Measurements from ENCODE around the gene KRT74. TPM values are rescaled to one million over a fixed set of nuclear protein-coding genes. Genes with fewer than 3 reads are reported as not detected.

KRT74 gene
- total and polyA plus RNA-seq, 4 donors = not detected

- WGBS, 2 donors = 68 to 77% methylated on average over 3 of the region's 3 CpGs
- Histone ChIP-seq H3K4me1 (ENCODE audit: control insufficient read depth in 5 of 5, insufficient read depth in 5 of 5, low read length in 5 of 5) (no peaks in the 10 kb centered on the region), H3K4me3 (no peak overlapping the region), H3K27me3 (ENCODE audit: control insufficient read depth in 3 of 3, insufficient read depth in 3 of 3, low read length in 2 of 3) (peaks cover 6 to 43% (median 37%) of the 10 kb centered on the region in 3 donors), H3K27ac (ENCODE audit: low read depth in 1 of 2, low read length in 1 of 2) (no peak overlapping the region), H3K9ac (ENCODE audit: insufficient read depth in 1 of 2, low read length in 2 of 2) (no peak overlapping the region), H3K36me3 (ENCODE audit: control insufficient read depth in 4 of 4, insufficient read depth in 4 of 4, low read length in 4 of 4) (no peaks in the 10 kb centered on the region), H3K9me3 (ENCODE audit: control insufficient read depth in 4 of 4, insufficient read depth in 3 of 4, low read length in 3 of 4) (peaks cover 0 to 2% (median 0%) of the 10 kb centered on the region in 4 donors)
- DNase-seq (no peak), ATAC-seq (ENCODE audit: insufficient read depth, low FRiP score) (no peak)
- no peak for TF ChIP-seq CTCF (IDR thresholded peaks at IDR 0.05; ENCODE audit: control extremely low read depth, extremely low read depth)
Measured at GRCh38 chr12:52606096-52606495, 32.5 kb upstream of the KRT74 start.

GRCh38 chr12:52605542-52605941 is 31.9 kb upstream of the KRT74 start:
- H3K27me3 ChIP-seq (ENCODE audit: control insufficient read depth in 3 of 3, insufficient read depth in 3 of 3, low read length in 2 of 3) = peaks cover 6 to 48% (median 42%) of the 10 kb centered on the region in 3 donors
- no peak overlapping the region for H3K4me3 ChIP-seq
- DNase-seq (no peak), ATAC-seq (ENCODE audit: insufficient read depth, low FRiP score) (no peak)
- WGBS, 2 donors = 77% methylated on average over 1 of the region's 1 CpG
- H3K4me1 ChIP-seq (ENCODE audit: control insufficient read depth in 5 of 5, insufficient read depth in 5 of 5, low read length in 5 of 5) = no peaks in the 10 kb centered on the region
- no peaks in the 10 kb centered on the region for H3K36me3 ChIP-seq (ENCODE audit: control insufficient read depth in 4 of 4, insufficient read depth in 4 of 4, low read length in 4 of 4)
- no peak overlapping the region for H3K27ac ChIP-seq (ENCODE audit: low read depth in 1 of 2, low read length in 1 of 2)
- peaks cover 0 to 4% (median 0%) of the 10 kb centered on the region in 4 donors for H3K9me3 ChIP-seq (ENCODE audit: control insufficient read depth in 4 of 4, insufficient read depth in 3 of 4, low read length in 3 of 4)
- no peak for TF ChIP-seq CTCF (IDR thresholded peaks at IDR 0.05; ENCODE audit: control extremely low read depth, extremely low read depth)
- no peak overlapping the region for H3K9ac ChIP-seq (ENCODE audit: insufficient read depth in 1 of 2, low read length in 2 of 2)

GRCh38 chr12:52604859-52605258 is 31.2 kb upstream of the KRT74 start:
- DNase-seq (no peak), ATAC-seq (ENCODE audit: insufficient read depth, low FRiP score) (no peak)
- Histone ChIP-seq H3K27ac (ENCODE audit: low read depth in 1 of 2, low read length in 1 of 2) (no peak overlapping the region), H3K9ac (ENCODE audit: insufficient read depth in 1 of 2, low read length in 2 of 2) (no peak overlapping the region), H3K4me3 (no peak overlapping the region), H3K4me1 (ENCODE audit: control insufficient read depth in 5 of 5, insufficient read depth in 5 of 5, low read length in 5 of 5) (no peaks in the 10 kb centered on the region), H3K36me3 (ENCODE audit: control insufficient read depth in 4 of 4, insufficient read depth in 4 of 4, low read length in 4 of 4) (no peaks in the 10 kb centered on the region), H3K9me3 (ENCODE audit: control insufficient read depth in 4 of 4, insufficient read depth in 3 of 4, low read length in 3 of 4) (peaks cover 0 to 4% (median 0%) of the 10 kb centered on the region in 4 donors), H3K27me3 (ENCODE audit: control insufficient read depth in 3 of 3, insufficient read depth in 3 of 3, low read length in 2 of 3) (peaks cover 6 to 55% (median 48%) of the 10 kb centered on the region in 3 donors)
- TF ChIP-seq CTCF (IDR thresholded peaks at IDR 0.05; ENCODE audit: control extremely low read depth, extremely low read depth) = no peak

GRCh38 chr12:52603314-52603713 is 29.7 kb upstream of the KRT74 start:
- Histone ChIP-seq H3K9ac (ENCODE audit: insufficient read depth in 1 of 2, low read length in 2 of 2) (no peak overlapping the region), H3K36me3 (ENCODE audit: control insufficient read depth in 4 of 4, insufficient read depth in 4 of 4, low read length in 4 of 4) (no peaks in the 10 kb centered on the region), H3K9me3 (ENCODE audit: control insufficient read depth in 4 of 4, insufficient read depth in 3 of 4, low read length in 3 of 4) (peaks cover 0 to 4% (median 0%) of the 10 kb centered on the region in 4 donors), H3K4me3 (no peak overlapping the region), H3K4me1 (ENCODE audit: control insufficient read depth in 5 of 5, insufficient read depth in 5 of 5, low read length in 5 of 5) (no peaks in the 10 kb centered on the region), H3K27me3 (ENCODE audit: control insufficient read depth in 3 of 3, insufficient read depth in 3 of 3, low read length in 2 of 3) (peaks cover 6 to 69% (median 56%) of the 10 kb centered on the region in 3 donors), H3K27ac (ENCODE audit: low read depth in 1 of 2, low read length in 1 of 2) (no peak overlapping the region)
- ATAC-seq (ENCODE audit: insufficient read depth, low FRiP score) (no peak), DNase-seq (no peak)
- WGBS, 2 donors = 86 to 95% methylated on average over 2 of the region's 2 CpGs
- TF ChIP-seq CTCF (IDR thresholded peaks at IDR 0.05; ENCODE audit: control extremely low read depth, extremely low read depth) = no peak
